Measurements from ENCODE around the gene BNIPL. TPM values are rescaled to one million over a fixed set of nuclear protein-coding genes. Genes with fewer than 3 reads are reported as not detected.

Gene BNIPL
- 0.22 and 0.56 TPM in 2 replicates for total RNA-seq (2014; rRNA removed; shearing (Covaris generic))

- H3K4me3 ChIP-seq, result no peak within 1 kb of the TSS
- no peak within 1 kb of the TSS for H3K27ac ChIP-seq
- no peaks in the 10 kb centered on the region for H3K27me3 ChIP-seq
- no peaks in the 10 kb centered on the region; the same call in 1 of the 2 replicates for H3K36me3 ChIP-seq
- no peak for DNase-seq
- H3K9me3 ChIP-seq (replicated peaks), result no peaks in the 10 kb centered on the region
- no peaks in the 10 kb centered on the region for H3K4me1 ChIP-seq
Measured at GRCh38 chr1:151036356-151036755, at the start of gene BNIPL. TSS of gene BNIPL (plus strand) at chr1:151036586. CDS start at chr1:151036726, 140 bp downstream.

- Histone ChIP-seq H3K4me3 (no peak overlapping the region), H3K36me3 (no peaks in the 10 kb centered on the region), H3K9me3 (replicated peaks) (no peaks in the 10 kb centered on the region), H3K4me1 (0 out of 2 replicates have a peak, but pooled peaks cover 3% of the 10 kb centered on the region), H3K27me3 (no peaks in the 10 kb centered on the region), H3K27ac (no peak overlapping the region)
- no peak for DNase-seq
Measured at GRCh38 chr1:150987924-150988323, 48.5 kb upstream of the BNIPL start.

GRCh38 chr1:150992626-150993025 is 43.8 kb upstream of the BNIPL start:
- Histone ChIP-seq H3K36me3 (no peaks in the 10 kb centered on the region), H3K27me3 (no peaks in the 10 kb centered on the region), H3K9me3 (replicated peaks) (no peaks in the 10 kb centered on the region), H3K27ac (no peak overlapping the region), H3K4me1 (no peaks in the 10 kb centered on the region), H3K4me3 (no peak overlapping the region)
- DNase-seq, result no peak

- Histone ChIP-seq H3K36me3 (no peaks in the 10 kb centered on the region), H3K4me1 (peaks cover 7% of the 10 kb centered on the region), H3K4me3 (no peak overlapping the region), H3K27ac (no peak overlapping the region), H3K9me3 (replicated peaks) (no peaks in the 10 kb centered on the region), H3K27me3 (no peaks in the 10 kb centered on the region)
- no peak for DNase-seq
Measured at GRCh38 chr1:150994248-150994647, 42.1 kb upstream of the BNIPL start.

- no peak for DNase-seq
- Histone ChIP-seq H3K27me3 (no peaks in the 10 kb centered on the region), H3K4me1 (peaks cover 14% of the 10 kb centered on the region), H3K36me3 (no peaks in the 10 kb centered on the region), H3K9me3 (replicated peaks) (no peaks in the 10 kb centered on the region), H3K4me3 (no peak overlapping the region), H3K27ac (no peak overlapping the region)
Measured at GRCh38 chr1:150995460-150995859, 40.9 kb upstream of the BNIPL start.

GRCh38 chr1:150995896-150996295 is 40.5 kb upstream of the BNIPL start:
- Histone ChIP-seq H3K4me1 (peaks cover 14% of the 10 kb centered on the region), H3K36me3 (no peaks in the 10 kb centered on the region), H3K4me3 (no peak overlapping the region), H3K27ac (no peak overlapping the region), H3K9me3 (replicated peaks) (no peaks in the 10 kb centered on the region), H3K27me3 (no peaks in the 10 kb centered on the region)
- DNase-seq, result peak in 1 of 2 experiments; percentile 54

GRCh38 chr1:150997126-150997872 is 39.1 kb upstream of the BNIPL start:
- H3K27me3 ChIP-seq, result no peaks in the 10 kb centered on the region
- H3K4me3 ChIP-seq, result no peak overlapping the region
- no peaks in the 10 kb centered on the region for H3K36me3 ChIP-seq
- no peaks in the 10 kb centered on the region for H3K9me3 ChIP-seq (replicated peaks)
- H3K4me1 ChIP-seq, result peaks cover 14% of the 10 kb centered on the region
- no peak overlapping the region for H3K27ac ChIP-seq
- no peak for DNase-seq

- Histone ChIP-seq H3K27ac (no peak overlapping the region), H3K4me1 (peaks cover 14% of the 10 kb centered on the region), H3K27me3 (no peaks in the 10 kb centered on the region), H3K9me3 (replicated peaks) (no peaks in the 10 kb centered on the region), H3K36me3 (no peaks in the 10 kb centered on the region), H3K4me3 (no peak overlapping the region)
- no peak for DNase-seq
Measured at GRCh38 chr1:150997949-150998348, 38.4 kb upstream of the BNIPL start.

- Histone ChIP-seq H3K4me3 (peak overlapping the region; percentile 22), H3K9me3 (replicated peaks) (no peaks in the 10 kb centered on the region), H3K27ac (peak overlapping the region; percentile 51), H3K4me1 (peaks cover 14% of the 10 kb centered on the region), H3K36me3 (no peaks in the 10 kb centered on the region), H3K27me3 (no peaks in the 10 kb centered on the region)
- DNase-seq, result peak; percentile 79 to 85
Measured at GRCh38 chr1:150999051-150999674, 37.2 kb upstream of the BNIPL start.

GRCh38 chr1:150999926-151000325 is 36.5 kb upstream of the BNIPL start:
- no peak overlapping the region; the same call in 1 of the 2 replicates for H3K27ac ChIP-seq
- H3K4me3 ChIP-seq, result no peak overlapping the region
- H3K36me3 ChIP-seq, result no peaks in the 10 kb centered on the region
- DNase-seq, result no peak
- H3K4me1 ChIP-seq, result peaks cover 14% of the 10 kb centered on the region
- H3K9me3 ChIP-seq (replicated peaks), result no peaks in the 10 kb centered on the region
- H3K27me3 ChIP-seq, result no peaks in the 10 kb centered on the region

GRCh38 chr1:151000408-151000807 is 36.0 kb upstream of the BNIPL start:
- H3K4me1 ChIP-seq, result peaks cover 14% of the 10 kb centered on the region
- no peak overlapping the region for H3K27ac ChIP-seq
- no peak overlapping the region for H3K4me3 ChIP-seq
- H3K9me3 ChIP-seq (replicated peaks), result no peaks in the 10 kb centered on the region
- no peak for DNase-seq
- no peaks in the 10 kb centered on the region for H3K27me3 ChIP-seq
- no peaks in the 10 kb centered on the region for H3K36me3 ChIP-seq

GRCh38 chr1:151001602-151002001 is 34.8 kb upstream of the BNIPL start:
- no peaks in the 10 kb centered on the region for H3K27me3 ChIP-seq
- no peak overlapping the region for H3K4me3 ChIP-seq
- no peak for DNase-seq
- H3K27ac ChIP-seq, result no peak overlapping the region
- no peaks in the 10 kb centered on the region for H3K36me3 ChIP-seq
- H3K4me1 ChIP-seq, result peaks cover 17% of the 10 kb centered on the region
- H3K9me3 ChIP-seq (replicated peaks), result no peaks in the 10 kb centered on the region

- peaks cover 17% of the 10 kb centered on the region for H3K4me1 ChIP-seq
- no peak overlapping the region for H3K4me3 ChIP-seq
- H3K27me3 ChIP-seq, result no peaks in the 10 kb centered on the region
- no peak for DNase-seq
- H3K9me3 ChIP-seq (replicated peaks), result no peaks in the 10 kb centered on the region
- no peaks in the 10 kb centered on the region for H3K36me3 ChIP-seq
- no peak overlapping the region for H3K27ac ChIP-seq
Measured at GRCh38 chr1:151002051-151002450, 34.3 kb upstream of the BNIPL start.

GRCh38 chr1:151002611-151003010 is 33.8 kb upstream of the BNIPL start:
- Histone ChIP-seq H3K27ac (no peak overlapping the region), H3K4me3 (no peak overlapping the region), H3K4me1 (peaks cover 17% of the 10 kb centered on the region), H3K9me3 (replicated peaks) (no peaks in the 10 kb centered on the region), H3K27me3 (no peaks in the 10 kb centered on the region), H3K36me3 (no peaks in the 10 kb centered on the region)
- no peak for DNase-seq

- H3K4me3 ChIP-seq, result no peak overlapping the region
- H3K27me3 ChIP-seq, result no peaks in the 10 kb centered on the region
- DNase-seq, result no peak
- H3K4me1 ChIP-seq, result peaks cover 17% of the 10 kb centered on the region
- no peaks in the 10 kb centered on the region for H3K9me3 ChIP-seq (replicated peaks)
- H3K27ac ChIP-seq, result no peak overlapping the region
- no peaks in the 10 kb centered on the region for H3K36me3 ChIP-seq
Measured at GRCh38 chr1:151003180-151003579, 33.2 kb upstream of the BNIPL start.
